ENCODE results near the gene KIAA1217.

- TF ChIP-seq POLR2A (IDR thresholded peaks at IDR 0.05) (no peak), CTCF (IDR thresholded peaks at IDR 0.05) (no peak)
These were observed 363.0 kb downstream of the KIAA1217 start for GRCh38 chr10:24571870-24572450.
